Panc1 (cell line): ENCODE data around the gene SMURF2. TPM values are rescaled to one million over a fixed set of nuclear protein-coding genes. Genes with fewer than 3 reads are reported as not detected.
A peak's percentile ranks its signal among the peaks of the same experiment; 100 is the strongest.

Experiments used
- ATAC-seq: fragments of 200-7000 bp; cut with Tn5 transposase; 2 replicates; pipeline ENCODE4 v1.9.1; 2020; ENCODE audit warnings: mild to moderate bottlenecking, moderate library complexity
- BruUV-seq: library from RNA; stranded (reverse); fragments of 400-500 nt; replicated peaks from 2 replicates; lab custom pipeline; 2021; lab: Mats Ljungman, UMichigan
- CTCF ChIA-PET: fragments of 300-600 bp; sonication (Branson Sonifier 250); formaldehyde crosslinking; loops from one replicate; lab custom pipeline; 2022; ENCODE audit warnings: antibody characterized with exemption; lab: Charles Lee
- POLR2A ChIA-PET: fragments of 300-600 bp; sonication (Branson Sonifier 250); formaldehyde crosslinking; loops from one replicate; lab custom pipeline; 2022; ENCODE audit warnings: antibody characterized with exemption; lab: Charles Lee
- DNase-seq: peaks from one replicate; pipeline ENCODE4 v3.0.0-alpha.2; 2010; ENCODE audit warnings: low read depth, low spot score
- H3K27ac ChIP-seq: 2 replicates; pipeline ENCODE4 v1.5.1; 2011; ENCODE audit warnings: mild to moderate bottlenecking, low read length, inconsistent platforms
- H3K27me3 ChIP-seq: fragments of 200-500 bp; sonication (Bioruptor generic); 2 replicates; pipeline ENCODE4 v1.6.0; 2014; ENCODE audit warnings: low read length, inconsistent platforms; ENCODE audit not compliant: control insufficient read depth, insufficient read depth
- H3K36me3 ChIP-seq: fragments of 200-500 bp; sonication (Bioruptor generic); 2 replicates; pipeline ENCODE4 v1.5.1; 2014; ENCODE audit warnings: inconsistent platforms, mild to moderate bottlenecking, low read length, moderate library complexity; ENCODE audit not compliant: control insufficient read depth, insufficient read depth
- H3K4me1 ChIP-seq: 2 replicates; pipeline ENCODE4 v1.5.1; 2011; ENCODE audit warnings: inconsistent platforms, mild to moderate bottlenecking, low read length, moderate library complexity; ENCODE audit not compliant: control insufficient read depth, insufficient read depth
- H3K4me3 ChIP-seq, 2 experiments: 2 replicates each; pipeline ENCODE4 v1.5.1; 2011 to 2012; ENCODE audit warnings: low read depth in 2 of 2, low read length in 2 of 2, mild to moderate bottlenecking in 2 of 2, inconsistent platforms in 1 of 2, moderate library complexity in 1 of 2
- H3K9me3 ChIP-seq: fragments of 200-500 bp; sonication (Bioruptor generic); 2 replicates; pipeline ENCODE4 v1.5.1; 2014; ENCODE audit warnings: low read depth, mild to moderate bottlenecking, inconsistent platforms, low read length, moderate library complexity; ENCODE audit not compliant: control insufficient read depth, insufficient read depth
- CTCF ChIP-seq: fragments of 450-650 bp; IDR thresholded peaks from 2 replicates; pipeline ENCODE4 v1.5.1; 2017; ENCODE audit warnings: mild to moderate bottlenecking
- POLR2AphosphoS5 ChIP-seq: IDR thresholded peaks from 2 replicates; pipeline ENCODE4 v1.6.1; 2012; ENCODE audit warnings: mild to moderate bottlenecking, low read depth, low read length, moderate library complexity
- REST ChIP-seq, 2 experiments: IDR thresholded peaks; 2 replicates each; pipeline ENCODE4 v1.6.1; 2011 to 2012; ENCODE audit warnings: low read depth in 2 of 2, control low read depth in 1 of 2, low read length in 1 of 2, mild to moderate bottlenecking in 1 of 2, moderate library complexity in 1 of 2; ENCODE audit not compliant: insufficient read depth in 1 of 2
- SIN3A ChIP-seq: IDR thresholded peaks from 2 replicates; pipeline ENCODE4 v1.6.1; 2012; ENCODE audit warnings: low read depth, mild to moderate bottlenecking, low read length, moderate library complexity, borderline replicate concordance; ENCODE audit not compliant: insufficient read depth
- TCF7L2 ChIP-seq: IDR thresholded peaks from 2 replicates; pipeline ENCODE4 v1.6.1; 2011; ENCODE audit warnings: mild to moderate bottlenecking, low read depth, low read length, inconsistent platforms
- in situ Hi-C: cut with HindIII; loops from 2 replicates; pipeline ENCODE4 v1.10.0; 2016; ENCODE audit warnings: low sequenced_read_pairs, low pct_unique_long_range_greater_than_20kb
- intact Hi-C: fragments of 100-400 bp; cut with micrococcal nuclease; formaldehyde crosslinking; loops from one replicate; pipeline ENCODE4 v1.10.0; 2022; ENCODE audit not compliant: unreplicated experiment
- total RNA-seq: library from RNA; stranded (reverse); gene quantifications from one replicate; pipeline ENCODE4 v1.2.1, GENCODE V29; 2021; ENCODE audit not compliant: unreplicated experiment

Gene SMURF2
- total RNA-seq, 1 experiment from 2014 or later = 21.3 TPM

DNA sequence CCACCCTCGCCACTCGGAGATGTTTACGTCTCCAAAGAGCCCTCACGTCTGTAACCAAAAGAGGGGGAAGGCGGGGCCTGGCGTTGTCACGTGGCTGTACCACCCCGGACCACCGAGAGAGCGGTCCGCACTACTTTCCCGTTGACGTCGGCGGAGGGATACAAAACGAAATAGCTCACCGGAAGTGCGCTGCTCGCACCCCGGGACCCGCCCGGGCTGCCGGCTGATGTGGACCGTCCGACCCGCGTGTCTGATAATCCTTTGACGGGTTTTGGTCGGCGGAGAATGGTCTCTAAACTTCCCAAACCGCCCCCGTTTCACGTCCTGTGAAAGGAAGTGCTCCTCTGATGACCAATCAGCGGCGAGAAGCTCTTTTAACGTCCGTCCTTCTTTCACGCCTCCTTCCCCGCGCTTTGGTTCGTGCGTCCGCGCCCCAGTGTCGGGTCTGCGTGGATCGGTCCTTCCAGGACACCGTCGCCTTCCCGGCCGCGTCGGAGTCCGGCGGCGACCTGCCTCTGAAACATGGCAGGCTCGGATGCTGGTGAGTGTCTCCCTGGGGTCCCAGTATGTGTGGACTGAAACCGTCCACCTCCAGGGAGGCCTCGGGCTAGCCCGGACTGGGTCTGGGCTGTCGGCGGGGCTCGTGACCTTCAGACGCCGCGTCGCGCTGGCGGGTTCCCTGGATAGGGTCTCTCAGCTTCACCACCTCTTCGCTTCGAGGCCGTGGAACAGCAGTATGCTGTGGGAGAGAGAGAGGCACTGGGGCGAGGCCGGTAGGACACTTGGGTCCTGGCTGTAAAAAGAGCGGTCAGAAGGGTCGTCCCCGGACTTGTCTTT, 155.3 kb downstream of the SMURF2 start, which contains the start of gene CEP95:
TSS of gene CEP95 (plus strand) at position 402 of the 837 bp plus-strand sequence. CDS start at position 523, 121 bp downstream.
- no TSS peak for BruUV-seq
- Histone ChIP-seq H3K4me1 (peaks cover 23% of the 10 kb centered on the region), H3K27me3 (no peaks in the 10 kb centered on the region), H3K27ac (peak within 1 kb of the TSS; percentile 90), H3K36me3 (peaks cover 59% of the 10 kb centered on the region), H3K9me3 (no peaks in the 10 kb centered on the region), H3K4me3 (peak within 1 kb of the TSS; percentile 88 to 99)
- in situ Hi-C loops (no loop called here), intact Hi-C loops (no loop called here)
- ChIA-PET POLR2A (interaction anchor here (0.8 to 1.0 kb wide), 2 partner anchors 9 to 190 kb away, joined by 5 to 9 read pairs; no protein-coding TSS in a partner anchor), CTCF (interaction anchor here (1.1 kb wide), 1 partner anchor 87 kb away, joined by 4 read pairs; no protein-coding TSS in a partner anchor)
- ATAC-seq (peak; percentile 86), DNase-seq (peak; percentile 67)
- TF ChIP-seq SIN3A (peak; percentile 68; the same call in 1 of the 2 replicates), TCF7L2 (peak; percentile 37; the same call in 1 of the 2 replicates), REST (IDR thresholded peaks at IDR 0.05; ENCODE audit: insufficient read depth in 1 of 2, low read depth in 2 of 2, low read length in 1 of 2) (peak in 1 of 2 experiments; percentile 18; a peak in 1 of 4 replicates), CTCF (no peak), POLR2AphosphoS5 (no peak; the same call in 1 of the 2 replicates)

DNA sequence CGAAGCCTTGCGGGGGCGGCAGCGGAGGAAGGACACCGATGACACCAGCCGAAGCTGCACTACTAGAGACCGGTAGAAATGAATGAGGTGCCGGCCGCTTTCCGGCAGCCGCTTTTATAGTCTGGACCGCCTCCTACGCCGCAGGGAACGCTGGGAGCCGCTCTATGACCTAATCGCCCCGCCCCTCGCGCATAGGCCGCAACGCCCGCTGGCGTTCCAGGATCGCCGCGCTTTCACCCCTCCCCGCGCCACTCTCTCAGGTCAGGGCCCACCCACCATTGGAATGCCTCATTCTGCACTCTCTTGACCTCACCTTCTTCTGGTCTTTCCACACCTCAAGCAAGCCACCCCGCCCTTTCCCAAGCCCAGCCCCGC, 155.9 kb downstream of the SMURF2 start, which contains the start of gene DDX5:
TSS of gene DDX5 (minus strand) at position 89 of the 375 bp plus-strand sequence. CDS start 170 bp downstream, outside the sequence.
- H3K4me1 ChIP-seq = peaks cover 29% of the 10 kb centered on the region
- ChIA-PET CTCF (interaction anchor here (1.1 kb wide), 1 partner anchor 86 kb away, joined by 4 read pairs; no protein-coding TSS in a partner anchor), POLR2A (interaction anchor here (0.8 to 1.0 kb wide), 2 partner anchors 9 to 189 kb away, joined by 5 to 9 read pairs; no protein-coding TSS in a partner anchor)
- in situ Hi-C loops = no loop called here
- H3K4me3 ChIP-seq = peak within 1 kb of the TSS; percentile 88 to 99
- TF ChIP-seq POLR2AphosphoS5 (peak; percentile 98), REST (IDR thresholded peaks at IDR 0.05; ENCODE audit: insufficient read depth in 1 of 2, low read depth in 2 of 2, low read length in 1 of 2) (no peak), TCF7L2 (peak; percentile 30; the same call in 1 of the 2 replicates), SIN3A (0 out of 2 replicates have a peak, but pooled peaks have one; percentile 68)
- ATAC-seq (peak; percentile 81; the same call in 1 of the 2 replicates), DNase-seq (peak; percentile 86)
- no peaks in the 10 kb centered on the region for H3K9me3 ChIP-seq
- H3K27me3 ChIP-seq = no peaks in the 10 kb centered on the region
- intact Hi-C loops = no loop called here
- BruUV-seq = no TSS peak
- H3K36me3 ChIP-seq = peaks cover 65% of the 10 kb centered on the region
- peak within 1 kb of the TSS; percentile 90 for H3K27ac ChIP-seq
